H1 (cell line): Measurements from ENCODE around the gene PRKN. TPM values are rescaled to one million over a fixed set of nuclear protein-coding genes. Genes with fewer than 3 reads are reported as not detected.

Source experiments
- BRCA1 ChIP-seq: IDR thresholded peaks from 2 replicates; pipeline ENCODE4 v1.6.1; 2012; ENCODE audit warnings: low read depth, low read length, improper control_type of control experiment
- HDAC2 ChIP-seq, 2 experiments: fragments of 300-600 bp in 1 of 2; sonication (generic) in 1 of 2; IDR thresholded peaks; 2 replicates each; pipeline ENCODE4 v1.6.1; 2011 to 2012; ENCODE audit warnings: low read depth in 2 of 2, low read length in 2 of 2, mild to moderate bottlenecking in 2 of 2, moderate library complexity in 2 of 2, borderline replicate concordance in 1 of 2, inconsistent platforms in 1 of 2
- SUZ12 ChIP-seq: fragments of 200-600 bp; sonication (generic); IDR thresholded peaks from 2 replicates; pipeline ENCODE4 v1.6.1; 2012; ENCODE audit warnings: mild to moderate bottlenecking, inconsistent platforms, low read length, moderate library complexity, mixed read lengths
- polyA plus RNA-seq, 7 experiments: library from polyadenylated mRNA; depleted of rRNA in 3 of 7; stranded (reverse) in 5 of 7; unstranded in 2 of 7; fragments of >200 nt in 5 of 7; fragments of 200-250 nt in 2 of 7; gene quantifications; 1 replicate in 5 of 7; 2 replicates in 1 of 7; 4 replicates in 1 of 7; pipeline versions ENCODE4 v1.2.1 to v1.2.3, GENCODE V29; 2011 to 2013; ENCODE audit warnings: missing spikeins in 2 of 7, mixed read lengths in 2 of 7
- total RNA-seq: library from RNA; stranded (reverse); fragmentation: NEBNext Ultra II Directional; extraction: Animal tissue kit (Norgen Biotek cat#: 25700); gene quantifications from 2 replicates; pipeline ENCODE4 v1.2.1, GENCODE V29; 2021

The PRKN gene
- total and polyA plus RNA-seq, 2 of the 8 experiments (the other 6 are each of a cell fraction or from before 2014, with no cell fraction given) = 0.13 to 0.29 TPM

GRCh38 chr6:161919691-161920090 is 807.9 kb downstream of the PRKN start (continued):
- TF ChIP-seq HDAC2 (IDR thresholded peaks at IDR 0.05; ENCODE audit: borderline replicate concordance in 1 of 2, low read depth in 2 of 2, low read length in 2 of 2) = no peak
- TF ChIP-seq SUZ12 = no peak
- no peak for TF ChIP-seq BRCA1
- TF ChIP-seq, all 59 proteins: peak for 0
